GM18508 (cell line): ENCODE measurements around the gene ASB2.

Experiments used
- ATAC-seq: cut with Tn5 transposase; IDR thresholded peaks from one replicate; pipeline ENCODE4 v1.9.1; 2021; ENCODE audit warnings: moderate number of reproducible peaks; ENCODE audit not compliant: insufficient read depth, unreplicated experiment

Gene ASB2

DNA sequence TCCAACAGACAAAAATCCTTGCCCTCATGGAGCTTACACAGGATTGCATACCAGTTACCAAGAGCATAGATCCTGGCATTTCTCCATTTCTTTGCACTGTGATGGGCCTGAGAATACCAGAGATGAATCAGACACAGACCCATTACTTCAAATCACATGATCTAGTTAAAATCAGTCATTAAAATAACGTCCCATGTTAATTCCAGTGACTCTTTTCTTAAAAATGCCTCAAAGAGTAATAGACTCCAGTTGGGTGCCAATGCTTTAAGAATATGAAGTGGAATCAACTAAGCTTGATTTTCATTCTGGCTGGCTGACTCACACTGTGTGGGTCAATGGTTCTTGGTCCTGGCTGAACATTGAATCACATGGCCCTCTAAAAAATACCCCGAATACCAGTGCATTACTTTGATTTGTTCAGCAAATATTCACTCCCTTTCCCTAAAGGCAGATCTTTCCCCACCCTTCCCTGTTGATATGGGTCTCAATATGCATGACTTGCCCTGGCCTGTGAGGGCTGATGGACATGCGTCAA is 11.0 kb downstream of the ASB2 start:
- ATAC-seq, result no peak

DNA sequence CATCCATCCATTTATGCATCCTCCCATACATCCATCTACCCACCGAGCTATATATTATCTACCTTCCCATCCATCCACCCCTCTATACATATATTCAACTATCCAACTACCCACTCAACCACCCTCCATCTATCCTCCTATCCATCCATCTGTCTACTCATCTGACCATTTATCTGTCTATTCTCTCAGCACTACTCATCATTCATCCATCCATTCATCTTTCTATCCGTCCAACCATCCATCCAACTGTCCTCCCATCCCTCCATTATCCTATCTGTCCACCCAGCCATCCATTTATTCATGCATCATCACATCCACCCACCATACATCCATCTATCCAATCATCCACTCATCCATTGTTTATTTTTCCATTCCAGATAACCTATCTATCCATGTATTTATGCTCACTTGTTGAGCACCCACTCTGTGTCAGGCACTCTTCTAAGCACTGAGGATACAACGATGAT is 11.5 kb downstream of the ASB2 start:
- ATAC-seq, result no peak

DNA sequence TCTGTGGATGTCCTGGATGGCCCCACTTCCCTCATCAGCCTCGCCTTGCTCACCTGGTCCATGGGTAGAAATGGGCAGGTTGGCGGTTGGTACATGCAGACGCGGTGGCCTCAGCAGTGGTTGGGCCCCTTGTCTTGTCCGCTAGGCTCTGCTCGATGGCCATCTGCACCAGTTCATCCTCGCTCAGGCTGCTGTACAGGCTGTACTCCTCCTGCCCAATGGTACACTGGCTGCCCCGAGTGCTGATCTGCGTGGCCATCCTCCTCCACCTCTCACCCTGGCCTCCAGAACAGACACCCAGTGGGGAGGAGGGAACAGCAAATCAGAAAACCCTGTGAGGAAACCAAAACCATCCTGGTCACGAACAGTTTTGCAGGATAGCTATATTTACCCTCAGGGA is 12.1 kb downstream of the ASB2 start:
- ATAC-seq, result no peak

DNA sequence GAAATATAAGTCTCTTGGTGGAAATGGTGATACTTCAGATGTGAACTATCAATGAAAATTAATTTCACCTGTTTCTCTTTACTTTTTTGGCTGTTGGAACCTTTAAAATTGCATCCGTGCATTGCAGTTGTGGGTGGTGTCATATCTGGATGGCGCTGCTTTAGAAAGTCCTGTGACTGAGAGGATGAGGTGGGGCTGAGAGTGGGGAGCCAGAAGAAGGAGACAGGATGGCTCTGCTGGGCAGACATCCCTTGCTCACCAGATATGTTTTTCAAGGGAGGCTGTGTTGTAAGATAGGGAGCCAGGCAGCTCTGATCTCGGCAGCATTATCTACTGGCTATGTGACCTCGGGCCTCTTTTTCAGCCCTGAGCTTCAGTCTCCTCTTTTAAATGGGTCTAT is 12.7 kb downstream of the ASB2 start:
- ATAC-seq, result no peak

DNA sequence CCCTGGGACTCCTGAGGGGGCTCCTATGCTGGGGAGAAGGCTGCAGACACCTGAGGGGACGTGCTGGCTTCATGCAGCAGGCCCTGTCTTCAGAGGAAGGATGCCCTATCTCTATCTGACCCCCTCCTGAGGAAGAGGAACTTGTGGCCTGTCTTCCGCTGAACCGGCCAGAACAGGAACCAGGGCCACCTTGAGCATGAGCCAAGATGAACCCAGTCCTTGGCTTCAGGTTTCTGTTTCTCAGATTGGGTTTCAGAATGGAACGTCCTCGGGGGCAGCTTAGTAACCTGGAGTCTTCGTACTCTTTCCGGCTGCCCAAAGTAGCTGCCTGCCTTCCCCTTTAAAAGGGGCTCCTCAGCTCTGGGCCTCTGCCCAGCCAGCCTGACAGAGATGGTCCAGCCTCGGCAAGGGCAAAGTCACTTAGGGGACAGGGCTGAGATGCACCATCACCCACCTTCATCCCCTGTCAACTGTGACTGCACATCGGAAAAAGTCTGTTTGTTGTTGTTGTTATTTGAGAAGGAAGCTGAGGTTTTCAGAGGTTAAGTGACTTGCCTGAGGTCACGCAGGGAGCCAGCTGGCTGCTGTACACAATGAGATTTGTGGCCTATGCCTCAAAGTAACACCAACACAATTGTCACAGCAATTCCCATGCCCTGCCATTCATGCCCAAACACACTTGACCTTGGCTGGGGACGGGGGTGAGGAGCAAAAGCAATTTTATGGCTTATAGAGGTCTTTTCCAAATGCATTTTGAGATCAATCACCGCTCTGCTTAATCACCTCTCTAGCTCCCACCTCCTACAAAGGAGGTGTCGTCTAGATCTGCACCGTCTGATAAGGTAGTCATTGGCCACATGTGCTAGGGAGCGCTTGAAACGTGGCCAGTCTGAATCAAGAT is 13.4 kb downstream of the ASB2 start:
- ATAC-seq, result peak; percentile 30

DNA sequence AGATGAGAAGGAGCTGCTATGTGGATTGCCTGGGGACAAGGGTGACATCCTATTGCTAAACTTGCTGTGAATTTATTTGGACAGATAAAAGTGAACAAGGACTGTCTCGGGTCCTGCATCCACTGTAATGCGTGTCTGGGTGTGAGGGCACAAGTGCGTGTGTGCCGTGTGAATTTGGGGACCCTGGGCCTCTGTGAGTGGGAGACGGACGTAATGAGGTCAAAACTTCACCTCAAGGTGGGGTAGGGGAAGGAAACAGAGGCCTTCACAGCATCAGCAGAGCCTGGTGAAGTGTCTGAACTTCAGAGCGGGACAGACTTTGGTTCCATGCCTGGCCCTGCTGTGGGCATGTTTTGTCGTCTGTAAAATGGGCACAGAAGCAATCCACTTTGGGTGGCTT is 14.8 kb downstream of the ASB2 start:
- ATAC-seq, result no peak

DNA sequence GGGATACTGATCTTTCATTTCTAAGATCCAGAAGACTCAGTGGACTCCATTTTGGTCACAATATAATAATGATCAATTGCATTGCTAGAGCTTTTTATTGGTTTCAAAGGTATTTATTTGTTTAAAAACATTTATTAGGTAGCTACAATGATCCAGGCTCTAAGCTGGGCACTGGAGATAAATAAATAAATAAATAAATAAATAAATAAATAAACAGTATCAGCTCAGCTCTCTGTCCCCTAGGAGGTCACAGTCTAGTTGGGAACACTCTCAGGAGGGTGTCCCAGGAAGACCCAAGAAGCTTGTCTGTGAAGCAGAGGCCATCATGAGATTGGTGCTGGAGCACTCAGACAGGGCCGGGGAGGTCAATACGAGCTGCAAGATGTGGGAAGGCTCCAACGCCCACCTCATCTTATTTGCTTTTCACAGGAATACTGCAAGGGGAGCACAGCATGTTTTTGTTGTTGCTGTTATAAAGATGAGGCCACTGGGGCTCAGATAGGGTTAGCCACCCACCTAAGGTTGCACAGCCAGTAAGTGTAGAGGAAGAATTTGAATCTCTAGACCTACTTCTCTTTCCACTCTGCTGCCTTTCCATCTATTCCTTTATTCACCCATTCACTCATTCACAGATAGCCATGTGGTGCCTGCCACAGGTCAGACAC is 15.5 kb downstream of the ASB2 start:
- ATAC-seq, result no peak

DNA sequence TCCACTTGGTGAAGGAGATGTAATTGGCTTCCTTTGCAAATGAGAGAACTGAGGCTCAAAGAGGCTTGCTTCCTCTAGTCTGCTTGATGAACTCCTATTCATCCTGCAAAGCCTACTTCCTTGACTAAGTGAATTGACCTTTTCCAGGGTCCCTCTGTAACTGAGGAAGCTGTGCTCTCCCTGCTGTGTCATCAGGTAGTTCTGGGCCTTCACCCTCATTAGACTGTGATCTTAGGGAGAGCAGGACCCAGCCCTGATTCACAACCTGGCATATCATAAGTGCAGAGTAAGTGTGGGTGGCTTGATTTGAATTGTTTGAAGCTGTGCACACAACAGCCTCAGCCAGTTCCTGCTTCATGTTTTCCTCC is 16.3 kb downstream of the ASB2 start:
- ATAC-seq, result no peak

DNA sequence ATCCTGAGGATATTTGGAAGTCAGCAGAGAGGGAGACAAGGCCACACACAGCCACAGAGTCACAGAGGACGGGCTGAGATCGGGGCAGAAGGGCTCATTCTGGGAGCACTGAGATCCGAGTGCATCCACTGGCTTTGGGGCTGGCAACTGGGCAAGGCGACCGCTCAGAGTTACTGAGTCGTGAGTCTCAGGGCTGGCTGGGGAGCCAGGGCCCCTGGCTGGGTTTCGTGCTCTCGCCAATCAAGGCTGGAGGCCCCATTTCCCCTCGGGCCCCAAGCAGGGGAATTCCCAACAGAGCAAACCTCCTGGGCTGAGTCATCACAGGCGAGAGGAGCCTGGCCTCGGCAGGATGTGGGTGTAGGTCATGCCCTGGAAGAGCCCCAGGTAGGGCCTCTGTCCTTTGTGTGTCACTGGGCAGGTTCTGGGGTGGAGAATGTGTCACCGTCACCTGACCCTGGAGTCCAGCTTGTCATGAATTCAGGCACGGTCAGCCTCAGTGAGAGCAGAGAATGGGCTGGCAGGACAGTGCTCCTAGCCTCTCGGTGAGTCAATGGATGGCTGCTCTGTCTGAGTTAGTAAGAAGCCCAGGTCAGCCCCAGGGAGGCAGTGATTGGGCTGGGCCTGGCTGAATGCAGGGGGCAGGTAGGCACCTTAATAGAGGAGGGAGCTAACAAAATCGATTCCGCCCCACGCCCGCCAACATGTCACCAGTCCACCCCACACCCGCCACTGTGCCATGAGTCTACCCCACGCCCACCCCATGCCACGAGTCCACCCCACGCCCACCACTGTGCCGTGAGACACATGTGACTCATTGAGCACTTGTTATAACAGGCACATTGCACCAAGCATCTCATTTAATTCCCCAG is 16.9 kb downstream of the ASB2 start:
- ATAC-seq, result peak; percentile 68

DNA sequence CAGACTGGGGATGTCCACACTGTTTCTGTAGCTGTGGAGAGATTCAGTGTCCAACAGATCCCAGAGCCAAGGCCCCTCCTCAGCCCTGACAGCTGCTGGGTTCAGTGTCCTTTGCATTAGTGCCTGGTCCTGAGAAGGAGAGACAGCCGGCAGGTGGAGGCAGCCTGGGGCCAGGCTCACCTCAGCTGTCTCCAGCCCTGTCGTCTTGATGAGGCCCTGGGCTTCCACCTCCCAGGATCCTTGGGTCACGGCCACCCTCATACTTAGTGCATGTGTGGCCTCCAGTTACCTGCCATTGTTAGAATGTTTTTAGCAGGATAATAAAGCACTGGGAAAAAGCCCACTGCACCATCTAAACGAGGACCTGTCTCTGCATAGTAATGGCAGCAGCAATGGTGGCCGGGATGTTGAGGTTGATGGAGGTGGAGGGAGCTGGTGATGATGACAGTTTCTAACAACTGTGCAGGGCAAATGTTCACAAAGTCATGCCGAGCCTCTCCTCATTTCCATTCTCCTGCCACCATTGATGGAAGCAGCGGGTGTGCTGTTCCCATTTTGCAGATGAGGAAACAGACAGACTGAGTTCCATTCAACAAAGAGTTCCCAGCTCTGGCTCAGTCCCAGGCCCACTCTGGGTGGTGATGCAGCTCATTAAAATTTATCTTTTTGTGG is 17.7 kb downstream of the ASB2 start:
- no peak for ATAC-seq

DNA sequence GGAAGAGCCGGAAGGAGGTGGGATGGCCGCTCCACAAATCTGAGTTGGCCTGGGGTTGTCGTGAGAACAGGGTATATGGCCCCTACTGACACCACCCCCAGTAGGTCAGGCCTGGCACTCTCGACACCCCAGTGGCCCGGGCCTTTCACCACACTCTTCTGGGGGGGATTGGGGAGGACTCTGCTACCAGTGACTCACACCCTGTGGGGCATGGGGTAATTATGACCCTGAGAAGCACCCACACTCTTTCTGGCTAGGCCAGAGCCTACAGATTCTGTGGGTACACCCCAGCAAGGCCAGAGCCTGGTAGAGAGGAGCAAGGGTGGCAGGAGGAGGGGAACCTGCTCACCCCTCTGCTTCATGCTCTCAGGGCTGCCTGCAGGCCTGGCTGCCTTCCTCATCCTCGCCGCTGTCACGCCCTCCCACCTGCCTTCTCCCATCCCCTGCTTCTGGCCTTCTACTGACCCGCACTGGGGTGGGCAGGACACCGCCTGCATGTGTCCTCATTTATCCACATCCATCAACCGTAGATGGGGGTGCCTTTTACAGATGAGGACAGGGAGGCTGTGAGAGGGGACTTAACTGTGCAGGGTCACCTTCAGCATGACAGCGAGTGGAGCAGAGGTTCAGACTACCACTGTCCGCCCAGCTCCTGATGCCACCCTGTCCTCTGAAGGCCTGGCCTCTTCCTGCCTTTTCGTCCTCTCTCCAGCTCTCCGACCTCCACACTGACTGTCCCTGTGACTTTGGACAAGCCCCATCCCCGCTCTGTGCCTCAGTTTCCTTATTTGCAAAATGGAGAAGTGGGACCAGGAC is 18.4 kb downstream of the ASB2 start:
- ATAC-seq, result no peak

DNA sequence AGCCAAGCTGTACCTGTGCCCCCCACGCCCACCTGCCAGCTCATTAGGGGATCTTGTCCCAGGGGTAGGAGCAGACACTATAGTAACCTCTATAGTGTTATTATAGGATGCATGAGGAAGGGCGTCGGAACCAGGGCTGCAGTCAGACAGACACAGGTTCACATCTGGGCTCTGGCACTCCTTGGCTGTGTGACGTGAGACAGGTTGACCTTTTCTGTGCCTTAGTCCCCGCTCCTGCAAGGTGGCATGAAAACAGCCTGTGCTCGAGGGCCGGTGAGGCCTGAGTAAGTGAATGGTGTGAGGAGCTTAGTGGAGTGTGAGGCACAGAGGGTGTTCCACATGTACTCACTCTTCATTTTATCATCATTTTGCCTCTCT is 19.0 kb downstream of the ASB2 start:
- ATAC-seq, result no peak

DNA sequence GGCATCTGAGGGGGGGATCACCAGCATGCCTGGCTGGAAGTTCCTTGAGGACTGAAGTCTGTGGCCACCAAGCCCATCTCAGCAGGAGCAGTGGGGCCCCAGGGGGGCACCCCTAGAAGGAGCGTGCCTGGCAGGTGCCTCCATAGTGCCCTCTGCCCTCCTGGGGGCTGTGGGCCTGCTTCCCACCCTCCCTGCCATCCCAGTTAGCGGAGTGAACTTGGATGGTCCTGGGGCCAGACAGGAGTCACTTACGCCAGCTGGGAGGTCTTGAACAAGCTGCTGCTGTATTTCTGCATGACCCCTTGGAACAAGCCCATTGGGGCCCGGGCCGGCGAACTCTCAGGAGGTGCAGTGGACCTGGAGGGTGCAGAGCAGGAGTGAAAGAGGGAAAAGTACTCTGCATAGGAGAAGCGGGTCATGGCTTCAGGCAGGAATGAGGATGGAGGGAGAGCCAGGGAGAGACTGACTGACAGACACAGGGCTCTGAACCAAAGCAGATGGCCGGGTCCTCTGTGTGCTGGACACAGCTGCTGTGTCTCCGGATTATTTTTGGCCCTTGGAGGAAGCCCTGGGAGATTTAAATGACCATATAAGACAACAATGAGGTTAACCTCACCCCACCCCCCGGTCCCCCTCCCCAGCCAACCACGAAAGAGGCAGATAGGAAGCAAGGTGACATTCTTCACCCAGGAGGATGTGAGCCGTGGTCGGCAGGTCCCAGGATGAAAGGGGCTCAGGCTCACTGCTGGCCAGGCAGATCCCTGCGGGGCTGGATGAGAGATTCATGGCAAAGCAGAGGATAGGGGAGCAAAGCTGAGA is 19.6 kb downstream of the ASB2 start:
- ATAC-seq, result no peak

DNA sequence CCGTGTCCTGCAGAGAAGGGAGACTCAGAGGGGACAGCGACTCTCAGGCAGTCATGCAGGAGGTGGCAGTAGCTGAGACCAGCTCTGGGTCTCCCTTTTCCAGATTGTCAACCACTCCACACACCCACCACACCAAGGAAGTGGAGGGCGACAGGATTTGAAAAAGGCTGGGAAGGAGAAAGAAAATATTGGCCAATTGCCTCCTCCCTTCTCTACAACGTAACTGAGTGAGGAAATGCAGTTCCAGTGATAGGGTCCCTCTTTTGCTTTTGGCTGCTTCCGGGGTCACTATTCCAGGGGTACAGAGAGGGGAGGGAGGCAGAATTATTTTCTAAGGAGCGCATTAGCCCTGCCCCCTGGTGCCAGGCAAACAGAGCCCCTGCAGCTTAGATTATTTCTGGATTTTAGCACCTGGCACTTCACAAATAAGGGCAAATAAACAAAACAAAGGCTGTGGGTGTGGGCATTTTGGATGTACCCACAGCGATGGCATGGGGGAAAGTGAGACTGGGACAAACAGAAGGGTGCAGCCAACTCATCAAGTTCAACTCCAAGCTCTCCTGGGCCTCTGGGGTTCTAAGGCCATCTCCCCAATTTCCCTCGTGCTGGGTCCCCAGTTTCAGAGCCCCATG is 20.4 kb downstream of the ASB2 start:
- ATAC-seq, result no peak

DNA sequence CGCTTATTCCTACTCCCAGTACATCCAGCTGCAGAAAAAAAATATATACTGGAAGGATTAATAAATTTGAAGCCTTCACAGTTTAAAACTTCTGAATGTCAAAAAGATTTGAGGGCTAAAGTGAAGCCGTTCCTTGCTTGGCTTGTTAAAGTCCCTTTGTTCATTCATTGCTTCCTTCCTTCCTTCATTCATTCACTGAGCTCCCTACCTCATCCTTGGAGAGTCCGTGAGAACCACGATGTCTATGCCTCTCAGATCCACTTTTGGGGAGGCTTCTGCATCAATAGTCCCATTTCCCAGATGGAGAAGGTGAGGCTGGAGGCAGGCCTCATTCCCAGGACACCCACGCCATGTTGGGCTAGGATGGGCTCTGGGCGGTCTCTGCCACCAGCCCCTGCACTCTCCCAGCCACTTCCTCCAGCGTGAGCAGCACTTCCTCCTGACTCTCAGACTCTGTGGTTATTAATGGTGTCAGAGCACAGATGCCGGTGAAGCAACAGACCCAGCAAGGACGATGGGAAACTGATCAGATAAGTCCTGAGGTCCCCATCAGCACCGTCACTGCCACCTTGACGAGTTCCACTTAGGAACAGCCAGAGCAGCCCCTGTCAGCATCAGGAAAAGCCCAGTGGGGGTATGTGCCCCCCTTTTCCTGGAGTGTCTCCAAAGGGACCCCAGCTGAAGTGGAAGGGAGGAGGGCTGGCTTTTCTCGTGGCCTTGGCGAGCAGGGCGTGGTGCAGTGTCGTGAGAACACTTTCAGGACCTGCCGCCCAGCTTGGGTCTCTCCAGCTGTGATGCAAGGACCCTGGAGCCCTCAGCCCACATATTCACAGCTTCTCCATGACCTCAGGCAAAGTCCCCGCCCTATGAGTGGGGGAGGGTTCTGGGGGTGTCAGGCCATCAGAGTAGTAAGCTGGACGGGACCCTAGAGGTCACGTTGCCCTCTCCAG is 21.2 kb downstream of the ASB2 start:
- ATAC-seq, result no peak

DNA sequence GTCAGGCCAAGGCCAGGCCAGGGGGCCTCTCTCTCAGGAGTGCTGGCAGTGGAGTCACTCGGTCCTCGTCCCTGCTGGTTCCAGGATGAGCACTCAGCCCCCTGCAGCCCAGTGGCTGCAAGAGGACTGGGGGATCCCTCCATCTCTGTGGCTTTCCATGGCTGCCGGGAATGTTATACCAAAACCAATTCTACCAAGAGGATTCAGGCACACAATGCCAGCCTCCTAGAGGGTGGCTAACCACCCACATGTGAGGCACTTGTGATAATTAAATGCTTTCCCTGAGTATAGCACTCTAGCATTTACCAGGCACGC is 21.9 kb downstream of the ASB2 start:
- ATAC-seq, result no peak
